ENCODE data around the gene CCNQ. TPM values are rescaled to one million over a fixed set of nuclear protein-coding genes. Genes with fewer than 3 reads are reported as not detected.

CCNQ gene
- total and polyA plus RNA-seq, 2 of the 8 experiments (the other 6 are each of a cell fraction or from before 2014, with no cell fraction given): 16.6 to 32.1 TPM

- Histone ChIP-seq H3K79me1 (ENCODE audit: low read depth, low read length) (no peaks in the 10 kb centered on the region; the same call in 1 of the 2 replicates), H3K4ac (replicated peaks; ENCODE audit: insufficient read length, low read depth, low read length) (no peak overlapping the region), H3K56ac (replicated peaks; ENCODE audit: insufficient read length, low read depth, low read length) (no peak overlapping the region), H3K4me1 (replicated peaks in 1 of 4; ENCODE audit: control insufficient read depth in 3 of 4, insufficient read depth in 4 of 4, low read length in 3 of 4) (peaks cover 0 to 9% (median 1%) of the 10 kb centered on the region in 4 experiments; a peak in 3 of 7 replicates), H3K23ac (ENCODE audit: insufficient read length) (no peak overlapping the region), H3K23me2 (ENCODE audit: low read depth, low read length) (no peaks in the 10 kb centered on the region), H3K36me3 (ENCODE audit: control insufficient read depth in 2 of 4, insufficient read depth in 4 of 4, low read length in 3 of 4) (no peaks in the 10 kb centered on the region), H3K27me3 (replicated peaks in 1 of 4; ENCODE audit: control insufficient read depth in 3 of 4, extremely low read depth in 1 of 4, insufficient read depth in 3 of 4, low read length in 3 of 4) (no peaks in the 10 kb centered on the region), H3K27ac (ENCODE audit: low read depth, low read length) (no peak overlapping the region), H3K18ac (ENCODE audit: extremely low read depth, low read length) (no peak overlapping the region), H2AK5ac (ENCODE audit: low read depth, low read length) (no peak overlapping the region), H2AFZ (ENCODE audit: low read length) (no peak overlapping the region), H3K9me3 (ENCODE audit: insufficient read depth in 2 of 2, low read depth in 1 of 2, low read length in 1 of 2) (no peaks in the 10 kb centered on the region), H4K5ac (ENCODE audit: insufficient read length, low read depth, low read length) (no peak overlapping the region), H2BK20ac (ENCODE audit: low read length) (no peak overlapping the region), H2BK5ac (ENCODE audit: low read depth, low read length) (no peak overlapping the region), H3K4me2 (ENCODE audit: insufficient read depth in 1 of 2, low read depth in 2 of 2, low read length in 2 of 2) (no peak overlapping the region), H3K14ac (ENCODE audit: insufficient read length) (no peak overlapping the region), H4K20me1 (replicated peaks in 1 of 2; ENCODE audit: control insufficient read depth in 1 of 2, insufficient read depth in 2 of 2, low read length in 2 of 2) (no peaks in the 10 kb centered on the region), H2BK12ac (ENCODE audit: low read depth, low read length) (no peak overlapping the region), H3K9ac (replicated peaks in 1 of 4; ENCODE audit: extremely low read depth in 1 of 4, low read depth in 3 of 4, low read length in 3 of 4) (no peak overlapping the region), H4K8ac (ENCODE audit: extremely low read depth, insufficient read depth, low read length) (no peak overlapping the region), H2BK15ac (ENCODE audit: low read length) (no peak overlapping the region), H3K79me2 (ENCODE audit: control insufficient read depth in 1 of 2, insufficient read depth in 2 of 2, low read length in 2 of 2) (no peaks in the 10 kb centered on the region), H2BK120ac (replicated peaks; ENCODE audit: low read depth, low read length) (no peak overlapping the region), H4K91ac (replicated peaks; ENCODE audit: insufficient read length, low read length) (no peak overlapping the region), H3K4me3 (ENCODE audit: extremely low read depth in 1 of 4, insufficient read depth in 2 of 4, low read depth in 3 of 4, low read length in 4 of 4) (no peak overlapping the region)
- DNase-seq (ENCODE audit: low read depth in 1 of 2, low spot score in 2 of 2) (no peak), FAIRE-seq (no peak)
- ChIA-PET CTCF (ENCODE audit: partially characterized antibody) (interaction anchor here (0.9 to 7.6 kb wide), 10 partner anchors 12 to 90 kb away, joined by 3 to 47 read pairs (median 5); no protein-coding TSS in a partner anchor), POLR2A (ENCODE audit: partially characterized antibody) (no interaction called here)
- WGBS, 2 experiments (ENCODE audit: extremely low coverage in 1 of 2, insufficient coverage in 1 of 2, insufficient read length in 1 of 2, insufficient replicate concordance in 2 of 2, low coverage in 1 of 2, low lambda C conversion rate in 2 of 2, missing lambda C conversion rate in 1 of 2): 100% methylated on average over 1 of the region's 10 CpGs; no CpG with 5 or more reads in 1 of the 2 experiments
- TF ChIP-seq GTF2F1 (IDR thresholded peaks at IDR 0.05; ENCODE audit: borderline replicate concordance, low read depth, low read length) (no peak), MAFK (IDR thresholded peaks at IDR 0.05; ENCODE audit: low read depth, low read length) (no peak), TBP (IDR thresholded peaks at IDR 0.05; ENCODE audit: low read depth, low read length) (no peak), EP300 (IDR thresholded peaks at IDR 0.05; ENCODE audit: borderline replicate concordance in 1 of 2, low read depth in 2 of 2, low read length in 2 of 2) (no peak), RXRA (IDR thresholded peaks at IDR 0.05; ENCODE audit: insufficient read depth, low read depth, low read length) (no peak), CHD2 (IDR thresholded peaks at IDR 0.05; ENCODE audit: low read length) (no peak), TAF1 (IDR thresholded peaks at IDR 0.05; ENCODE audit: low read depth, low read length) (no peak), USF2 (IDR thresholded peaks at IDR 0.05; ENCODE audit: low read length) (no peak), CEBPB (IDR thresholded peaks at IDR 0.05; ENCODE audit: low read depth, low read length) (no peak), CBX8 (IDR thresholded peaks at IDR 0.05; ENCODE audit: borderline replicate concordance, low read depth, low read length) (no peak), YY1 (IDR thresholded peaks at IDR 0.05; ENCODE audit: low read depth, low read length) (no peak)
- TF ChIP-seq, protein P1, sequence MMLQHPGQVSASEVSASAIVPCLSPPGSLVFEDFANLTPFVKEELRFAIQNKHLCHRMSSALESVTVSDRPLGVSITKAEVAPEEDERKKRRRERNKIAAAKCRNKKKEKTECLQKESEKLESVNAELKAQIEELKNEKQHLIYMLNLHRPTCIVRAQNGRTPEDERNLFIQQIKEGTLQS (IDR thresholded peaks at IDR 0.05; ENCODE audit: insufficient read depth, low read depth, low read length): no peak
Observed at GRCh38 chrX:153576239-153576870, 22.6 kb downstream of the CCNQ start.

Data from H1 (cell line).